Activated CD8-positive, alpha-beta T cell treated with anti-CD3 and anti-CD28 coated beads, Interleukin-2, amount 10 ng/mL, durations not matched to agents 7 days and 5 days (primary cell): ENCODE data around the gene SBSN. TPM values are rescaled to one million over a fixed set of nuclear protein-coding genes. Genes with fewer than 3 reads are reported as not detected.

Source experiments
- ATAC-seq: fragments of 150-1000 bp; cut with Tn5 transposase; one replicate; pipeline ENCODE4 v1.10.0; 2021; ENCODE audit warnings: moderate library complexity
- CTCF ChIA-PET: fragments of 350-600 bp; sonication (Branson Sonifier 250); formaldehyde crosslinking; loops from one replicate; lab custom pipeline; 2021; ENCODE audit warnings: antibody characterized with exemption; lab: Charles Lee
- POLR2A ChIA-PET: fragments of 350-600 bp; sonication (Branson Sonifier 250); formaldehyde crosslinking; loops from one replicate; lab custom pipeline; 2021; ENCODE audit warnings: antibody characterized with exemption; lab: Charles Lee
- DNase-seq: peaks from one replicate; pipeline ENCODE4 v3.0.0-alpha.2; 2020
- H3K27ac Mint-ChIP-seq: one replicate; pipeline ENCODE4 v1.8.0; 2021; ENCODE audit warnings: mild to moderate bottlenecking, mixed read lengths
- H3K27me3 Mint-ChIP-seq: one replicate; pipeline ENCODE4 v1.8.0; 2021; ENCODE audit warnings: low read depth, mixed read lengths
- H3K36me3 Mint-ChIP-seq: one replicate; pipeline ENCODE4 v1.8.0; 2021; ENCODE audit warnings: low read depth, mixed read lengths
- H3K4me1 Mint-ChIP-seq: one replicate; pipeline ENCODE4 v1.8.0; 2021; ENCODE audit warnings: low read depth, mixed read lengths
- H3K4me3 Mint-ChIP-seq: one replicate; pipeline ENCODE4 v1.8.0; 2021; ENCODE audit warnings: mild to moderate bottlenecking, mixed read lengths
- H3K9me3 Mint-ChIP-seq: one replicate; pipeline ENCODE4 v1.8.0; 2022; ENCODE audit warnings: mixed read lengths; ENCODE audit not compliant: insufficient read depth
- total RNA-seq, 2 experiments: library from RNA; stranded (reverse); gene quantifications; one replicate each; pipeline ENCODE4 v1.2.3, GENCODE V29; 2021

Gene SBSN
- total RNA-seq, 2 experiments from 2014 or later, result not detected

DNA sequence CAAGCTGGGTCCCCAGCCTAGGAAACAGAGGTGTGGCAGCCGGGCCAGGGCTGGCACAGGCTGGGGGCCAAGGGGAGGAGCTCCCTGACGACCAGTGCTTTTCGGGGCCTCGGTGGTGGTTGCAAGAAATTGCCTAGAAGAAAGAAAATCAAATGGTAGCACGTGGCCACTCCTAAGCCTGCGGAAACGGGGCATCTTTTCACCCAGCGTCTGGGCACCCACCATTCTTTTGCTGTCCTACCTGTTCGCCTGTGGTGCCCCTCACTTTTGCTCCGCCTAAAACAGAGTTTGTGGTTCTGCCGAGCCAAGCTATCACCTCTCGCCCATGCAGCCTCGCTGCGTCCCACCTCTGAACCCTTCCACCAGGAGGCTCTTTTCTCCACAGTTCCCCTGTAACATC lies 30.7 kb downstream of the SBSN start:
- no peak overlapping the region for H3K4me3 Mint-ChIP-seq
- ATAC-seq (no peak), DNase-seq (no peak)
- H3K27me3 Mint-ChIP-seq, result peaks cover 11% of the 10 kb centered on the region
- H3K9me3 Mint-ChIP-seq, result no peaks in the 10 kb centered on the region
- H3K27ac Mint-ChIP-seq, result no peak overlapping the region
- POLR2A ChIA-PET, result no interaction called here
- CTCF ChIA-PET, result interaction anchor here (1.1 to 1.6 kb wide), 5 partner anchors 10 to 144 kb away, joined by 3 to 8 read pairs (median 4); no protein-coding TSS in a partner anchor
- peaks cover 4% of the 10 kb centered on the region for H3K4me1 Mint-ChIP-seq
- no peaks in the 10 kb centered on the region for H3K36me3 Mint-ChIP-seq

DNA sequence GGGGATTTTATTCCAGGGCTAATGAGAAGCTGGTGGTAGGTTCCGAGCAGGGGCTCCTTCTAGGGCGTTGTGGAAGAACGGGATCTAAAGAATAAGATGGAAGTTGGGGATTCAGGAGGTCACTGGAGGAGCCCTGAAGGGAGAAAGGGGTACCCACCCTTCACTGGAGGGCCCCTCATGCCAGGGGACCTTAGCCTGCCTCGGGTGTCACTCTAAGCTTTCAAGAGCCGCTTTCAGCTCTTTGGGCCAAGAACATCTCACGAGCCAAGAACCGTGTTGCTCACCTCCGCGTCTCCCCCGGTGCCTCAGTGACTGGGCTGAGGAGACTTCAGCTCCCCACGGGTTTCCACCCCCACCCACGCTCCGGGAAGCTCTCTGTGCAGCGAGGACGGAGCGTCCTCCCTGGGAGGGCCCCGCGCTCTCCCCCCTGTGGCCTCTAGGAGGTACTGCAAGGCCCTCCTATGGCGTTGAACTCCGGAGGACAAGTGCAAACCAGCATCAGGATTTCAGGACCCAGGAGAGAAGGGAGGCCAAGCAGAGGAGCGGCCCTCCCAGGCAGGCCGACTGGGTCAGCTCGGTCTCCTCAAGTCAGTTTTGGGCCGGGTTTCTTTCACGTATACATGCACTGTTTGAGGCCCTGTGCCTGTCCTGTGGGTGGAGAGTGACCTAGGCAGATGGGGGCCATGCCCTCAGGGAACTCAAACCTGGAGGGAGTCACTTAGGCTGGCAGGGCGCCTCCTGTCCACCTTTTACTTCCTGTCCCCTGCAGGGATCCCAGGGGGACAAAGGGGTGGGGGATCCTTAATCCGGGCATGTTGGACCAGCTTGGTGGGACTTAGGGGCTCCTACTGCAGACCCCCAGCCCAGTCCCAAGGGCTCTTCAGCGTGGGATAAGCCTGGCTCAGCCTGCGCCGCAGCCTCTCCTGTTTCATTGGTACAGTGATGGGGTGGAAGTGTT lies 32.7 kb downstream of the SBSN start:
- H3K36me3 Mint-ChIP-seq, result no peaks in the 10 kb centered on the region
- H3K4me1 Mint-ChIP-seq, result peaks cover 4% of the 10 kb centered on the region
- no peak overlapping the region for H3K27ac Mint-ChIP-seq
- CTCF ChIA-PET, result interaction anchor here (0.6 to 2.5 kb wide), 48 partner anchors 9 to 429 kb away, joined by 3 to 38 read pairs (median 4); partner anchors contain the start of genes COX6B1, FFAR1 and FFAR3
- no peaks in the 10 kb centered on the region for H3K9me3 Mint-ChIP-seq
- H3K4me3 Mint-ChIP-seq, result no peak overlapping the region
- peak; percentile 69 for DNase-seq
- H3K27me3 Mint-ChIP-seq, result peaks cover 17% of the 10 kb centered on the region
- POLR2A ChIA-PET, result interaction anchor here (0.6 to 1.0 kb wide), 3 partner anchors 13 to 471 kb away, joined by 3 to 4 read pairs (median 3); no protein-coding TSS in a partner anchor
- peak; percentile 92 for ATAC-seq

DNA sequence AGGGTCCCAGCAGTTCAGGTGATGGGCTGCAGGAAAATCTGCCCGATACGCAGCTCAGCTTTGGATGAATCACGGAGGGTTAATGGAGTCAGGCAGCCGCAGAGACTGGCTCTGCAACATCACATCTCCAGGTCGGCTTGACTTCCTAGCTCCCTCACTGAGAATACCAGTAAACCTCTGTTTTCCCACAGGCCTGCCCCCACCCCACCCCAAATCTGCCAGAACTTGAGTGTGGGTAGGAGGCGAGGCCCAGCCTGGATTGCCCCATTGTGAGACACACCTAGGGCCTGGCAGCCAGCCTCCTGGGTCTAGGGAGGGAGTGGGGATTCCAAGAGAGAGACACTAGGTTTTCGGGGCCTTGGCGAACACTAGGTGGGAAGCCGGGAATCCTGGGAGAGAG lies 34.1 kb downstream of the SBSN start:
- peaks cover 4% of the 10 kb centered on the region for H3K4me1 Mint-ChIP-seq
- CTCF ChIA-PET, result interaction anchor here (1.2 to 2.5 kb wide), 2 partner anchors 14 to 24 kb away, joined by 3 to 22 read pairs; no protein-coding TSS in a partner anchor
- peaks cover 23% of the 10 kb centered on the region for H3K27me3 Mint-ChIP-seq

DNA sequence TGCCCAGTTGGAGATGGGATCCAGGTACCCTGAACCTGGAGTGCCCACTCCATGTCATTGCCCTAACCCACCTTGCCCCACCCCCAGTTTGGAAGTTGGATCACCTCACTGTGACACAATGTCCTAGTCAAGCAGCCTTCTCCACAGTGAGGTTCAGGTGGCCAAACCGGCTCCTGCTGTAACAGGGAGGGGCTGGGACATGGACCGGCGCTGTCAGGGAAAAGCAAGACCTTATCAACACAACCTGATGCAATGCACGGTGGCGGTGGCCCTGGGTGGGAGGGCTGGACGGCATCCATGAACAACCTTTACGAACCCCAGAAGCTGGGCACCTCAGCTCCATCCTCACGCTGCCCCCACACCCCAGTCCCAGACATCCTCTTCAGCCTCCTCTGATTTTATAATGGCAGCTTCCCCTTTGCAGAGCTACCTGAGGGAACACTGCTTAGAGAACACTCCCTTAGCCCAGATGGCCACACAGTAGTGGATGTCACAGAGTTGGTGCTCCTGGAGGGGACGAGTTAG lies 36.2 kb downstream of the SBSN start:
- Mint-ChIP-seq H3K27me3 (peaks cover 25% of the 10 kb centered on the region), H3K4me3 (no peak overlapping the region), H3K9me3 (no peaks in the 10 kb centered on the region), H3K4me1 (peaks cover 4% of the 10 kb centered on the region), H3K36me3 (no peaks in the 10 kb centered on the region), H3K27ac (no peak overlapping the region)
- ChIA-PET CTCF (interaction anchor here (1.0 to 1.6 kb wide), 4 partner anchors 18 to 356 kb away, joined by 3 to 5 read pairs (median 5); partner anchors contain the start of gene FFAR1), POLR2A (no interaction called here)
- ATAC-seq, result no peak
- DNase-seq, result no peak

More for the DNA sequence above, 34.1 kb downstream of the SBSN start:
- no peak overlapping the region for H3K4me3 Mint-ChIP-seq
- POLR2A ChIA-PET, result no interaction called here
- no peak overlapping the region for H3K27ac Mint-ChIP-seq
- no peaks in the 10 kb centered on the region for H3K36me3 Mint-ChIP-seq
- ATAC-seq (no peak), DNase-seq (no peak)
- no peaks in the 10 kb centered on the region for H3K9me3 Mint-ChIP-seq

DNA sequence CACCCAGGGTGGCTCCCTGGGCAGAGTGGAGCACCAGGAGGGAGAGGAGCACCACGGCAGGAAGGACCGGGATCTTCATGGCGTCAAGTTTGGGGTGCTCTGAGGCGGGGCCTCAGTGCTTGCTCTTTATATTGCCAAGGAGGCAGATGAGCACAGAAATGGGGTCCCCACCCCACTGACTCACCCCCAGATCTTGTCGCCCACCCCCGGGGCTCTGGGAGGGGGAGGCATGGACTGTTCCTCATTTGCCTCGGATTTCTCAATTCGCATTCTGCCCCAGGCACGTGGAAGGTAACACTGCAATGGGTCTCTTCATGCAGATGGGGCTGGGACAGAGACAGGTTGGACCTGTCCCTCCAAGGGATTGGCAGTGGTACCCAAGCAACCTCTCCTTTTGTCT lies 37.7 kb downstream of the SBSN start, which contains the start of gene KRTDAP:
Gene KRTDAP, minus strand, starts transcription at position 101 of the 400 bp plus-strand sequence. Its CDS starts 22 bp downstream, at position 79.
- ChIA-PET POLR2A (no interaction called here), CTCF (interaction anchor here (1.6 kb wide), 1 partner anchor 354 kb away, joined by 5 read pairs; no protein-coding TSS in a partner anchor)
- ATAC-seq (no peak), DNase-seq (no peak)
- Mint-ChIP-seq H3K4me1 (peaks cover 4% of the 10 kb centered on the region), H3K27ac (no peak within 1 kb of the TSS), H3K36me3 (no peaks in the 10 kb centered on the region), H3K4me3 (no peak within 1 kb of the TSS), H3K9me3 (no peaks in the 10 kb centered on the region), H3K27me3 (peaks cover 35% of the 10 kb centered on the region)

DNA sequence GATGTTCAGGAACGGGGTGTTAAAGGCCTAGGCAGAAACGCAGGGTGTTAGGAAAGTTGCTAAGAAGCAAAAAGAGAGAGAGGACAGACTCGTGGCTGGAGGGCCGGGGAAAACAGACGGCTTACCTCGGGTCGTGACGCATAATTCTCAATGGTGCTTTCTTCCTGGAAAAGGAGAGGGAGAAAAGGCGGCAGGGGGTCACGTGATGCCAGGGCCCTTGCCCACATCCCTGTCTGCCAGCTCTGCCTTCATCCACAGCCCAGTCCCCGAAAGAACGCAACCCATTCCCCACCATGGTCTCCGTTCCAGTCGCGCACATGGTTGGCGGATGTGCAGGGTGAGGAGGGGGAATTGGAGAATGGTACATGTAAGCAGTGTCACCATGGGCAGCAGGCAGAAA lies 39.4 kb downstream of the SBSN start:
- DNase-seq (no peak), ATAC-seq (no peak)
- Mint-ChIP-seq H3K36me3 (no peaks in the 10 kb centered on the region), H3K9me3 (no peaks in the 10 kb centered on the region), H3K27ac (no peak overlapping the region), H3K4me1 (no peaks in the 10 kb centered on the region), H3K4me3 (no peak overlapping the region), H3K27me3 (peaks cover 32% of the 10 kb centered on the region)
- ChIA-PET POLR2A (no interaction called here), CTCF (interaction anchor here (2.1 kb wide), 1 partner anchor 136 kb away, joined by 8 read pairs; no protein-coding TSS in a partner anchor)

DNA sequence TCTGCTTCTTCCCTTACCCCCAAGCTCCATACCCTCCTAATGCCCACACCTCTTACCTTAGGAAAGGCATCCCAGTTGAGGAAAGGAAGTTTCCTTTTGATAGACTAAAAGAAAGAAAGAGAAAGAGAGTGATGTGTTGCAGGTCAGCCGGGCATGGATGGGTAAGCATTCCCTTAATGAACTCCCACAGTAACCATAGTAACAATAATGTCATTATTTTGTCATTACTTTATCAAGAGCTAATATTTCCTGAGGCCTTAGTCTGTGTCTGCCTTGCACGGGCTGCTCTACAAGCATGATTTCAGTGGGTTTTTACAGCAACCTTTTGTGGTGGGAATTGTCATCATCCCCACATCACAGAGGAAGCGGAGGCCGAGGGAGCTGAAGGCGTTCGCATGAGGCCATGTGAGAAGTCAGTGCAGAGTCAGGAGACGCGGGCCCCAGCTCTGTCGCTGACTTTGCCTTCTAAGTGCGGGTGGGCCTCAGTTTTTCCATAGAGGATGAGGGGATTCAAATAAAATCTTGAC lies 40.4 kb downstream of the SBSN start:
- ChIA-PET CTCF (interaction anchor here (1.2 to 3.1 kb wide), 7 partner anchors 7 to 135 kb away, joined by 3 to 18 read pairs (median 9); no protein-coding TSS in a partner anchor), POLR2A (interaction anchor here (0.6 kb wide), 1 partner anchor 57 kb away, joined by 4 read pairs; no protein-coding TSS in a partner anchor)
- H3K4me1 Mint-ChIP-seq, result no peaks in the 10 kb centered on the region
- H3K4me3 Mint-ChIP-seq, result no peak overlapping the region
- DNase-seq, result no peak
- no peak for ATAC-seq
- no peak overlapping the region for H3K27ac Mint-ChIP-seq
- H3K27me3 Mint-ChIP-seq, result peaks cover 26% of the 10 kb centered on the region
- H3K9me3 Mint-ChIP-seq, result no peaks in the 10 kb centered on the region
- no peaks in the 10 kb centered on the region for H3K36me3 Mint-ChIP-seq

DNA sequence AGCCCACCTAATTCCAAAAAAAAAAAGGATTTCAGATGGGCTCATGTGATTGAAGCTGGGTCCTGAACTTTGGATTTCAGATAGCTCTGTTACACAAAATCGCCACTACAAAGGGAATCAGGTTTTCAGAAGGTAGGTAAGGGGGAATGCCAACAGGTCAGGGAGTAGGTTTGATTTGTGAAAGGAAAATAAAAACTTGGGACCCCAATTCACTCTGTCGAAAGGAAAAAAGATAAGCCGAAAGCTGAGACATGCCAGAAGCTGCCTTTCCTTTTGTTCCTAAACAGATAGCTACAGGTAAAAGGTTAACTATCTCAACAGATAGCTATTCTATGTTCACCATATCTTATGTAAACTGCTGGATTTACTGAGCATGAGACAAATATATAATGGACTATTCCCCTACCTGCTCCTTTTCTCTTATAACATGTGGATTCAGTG lies 41.8 kb downstream of the SBSN start:
- Mint-ChIP-seq H3K36me3 (no peaks in the 10 kb centered on the region), H3K4me1 (no peaks in the 10 kb centered on the region), H3K4me3 (no peak overlapping the region), H3K27ac (no peak overlapping the region), H3K27me3 (peaks cover 22% of the 10 kb centered on the region), H3K9me3 (no peaks in the 10 kb centered on the region)
- DNase-seq, result no peak
- CTCF ChIA-PET, result interaction anchor here (1.0 to 3.1 kb wide), 5 partner anchors 9 to 332 kb away, joined by 4 to 18 read pairs (median 11); no protein-coding TSS in a partner anchor
- ATAC-seq, result no peak
- POLR2A ChIA-PET, result no interaction called here

DNA sequence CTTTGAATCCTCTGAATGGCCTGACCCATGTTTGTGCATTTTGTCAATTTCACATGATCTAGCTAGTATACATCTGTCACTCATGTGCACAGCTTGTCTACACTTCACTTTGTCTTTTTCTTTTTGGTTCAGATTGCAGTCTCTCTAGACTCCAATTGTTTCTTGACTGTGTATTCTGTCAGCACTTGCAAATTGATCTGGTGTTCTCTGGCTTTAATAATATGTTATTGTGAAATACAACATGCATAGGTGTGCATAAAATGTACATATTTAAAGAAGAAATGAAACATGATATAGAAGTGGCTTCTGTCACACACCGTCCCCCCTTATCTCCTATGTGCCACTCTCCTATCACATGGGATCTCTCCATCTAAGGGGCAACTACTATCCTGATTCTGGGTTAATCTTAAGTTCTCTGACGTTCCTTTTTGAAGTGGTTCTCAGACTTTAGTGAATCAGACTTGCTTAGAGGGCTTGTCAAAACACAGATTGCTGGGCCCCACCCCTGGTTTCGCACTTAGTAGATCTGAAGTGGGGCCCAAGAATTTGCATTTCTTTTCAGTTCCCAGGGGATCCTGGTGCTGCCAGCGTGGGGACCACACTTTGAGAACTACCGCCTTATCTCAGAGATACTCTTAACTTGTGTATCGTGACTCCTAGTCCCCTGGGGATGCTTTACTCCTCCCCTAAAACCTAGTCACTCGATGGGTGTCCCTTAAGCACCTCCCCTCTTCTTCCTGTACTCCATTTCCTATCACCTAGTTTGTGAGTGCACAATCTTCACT lies 43.7 kb downstream of the SBSN start:
- H3K4me3 Mint-ChIP-seq, result no peak overlapping the region
- no peaks in the 10 kb centered on the region for H3K4me1 Mint-ChIP-seq
- H3K27me3 Mint-ChIP-seq, result peaks cover 14% of the 10 kb centered on the region
- no peak for DNase-seq
- ATAC-seq, result no peak
- H3K27ac Mint-ChIP-seq, result no peak overlapping the region
- no peaks in the 10 kb centered on the region for H3K36me3 Mint-ChIP-seq
- no peaks in the 10 kb centered on the region for H3K9me3 Mint-ChIP-seq
- ChIA-PET CTCF (interaction anchor here (2.9 kb wide), 1 partner anchor 11 kb away, joined by 18 read pairs; no protein-coding TSS in a partner anchor), POLR2A (no interaction called here)

DNA sequence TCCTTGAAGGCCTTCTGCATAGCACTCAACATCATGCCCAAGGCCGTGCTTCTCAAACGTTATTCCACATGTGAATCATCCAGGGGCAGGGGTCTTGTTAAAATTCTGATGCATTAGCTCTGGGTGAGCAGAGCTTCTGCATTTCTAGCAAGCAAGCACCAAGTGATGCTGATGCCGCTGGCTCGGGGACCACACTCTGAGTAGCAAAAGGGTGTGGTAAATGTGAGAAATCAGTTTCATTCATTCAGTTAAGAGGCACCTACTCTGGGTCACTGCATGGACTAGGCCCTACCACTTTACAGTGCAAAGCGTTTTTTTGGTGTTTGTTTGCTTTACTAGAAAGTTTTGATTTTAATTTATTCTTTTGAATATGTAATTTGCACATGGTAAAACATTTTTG lies 45.0 kb downstream of the SBSN start:
- Mint-ChIP-seq H3K9me3 (no peaks in the 10 kb centered on the region), H3K4me1 (no peaks in the 10 kb centered on the region), H3K27ac (no peak overlapping the region), H3K4me3 (no peak overlapping the region), H3K27me3 (peaks cover 14% of the 10 kb centered on the region), H3K36me3 (no peaks in the 10 kb centered on the region)
- ATAC-seq, result no peak
- POLR2A ChIA-PET, result no interaction called here
- DNase-seq, result no peak
- CTCF ChIA-PET, result interaction anchor here (0.6 kb wide), 1 partner anchor 24 kb away, joined by 3 read pairs; no protein-coding TSS in a partner anchor
